WTC11 (cell line): ENCODE data around the gene CCDC71L.
"Not testable (repeated sequence)": the region's sequence is repeated elsewhere in the genome, so short reads cannot be mapped to it uniquely, and the experiment has no call there.

Source experiments
- CREB1 ChIP-seq: sonication (generic); formaldehyde crosslinking; IDR thresholded peaks from 2 replicates; pipeline ENCODE4 v1.8.0; 2023; ENCODE audit warnings: mild to moderate bottlenecking, missing genetic modification reagents
- NFYB ChIP-seq: sonication (generic); formaldehyde crosslinking; conservative IDR thresholded peaks from 2 replicates; pipeline ENCODE4 v1.8.0; 2022; ENCODE audit warnings: low read depth, missing genetic modification reagents
- NR2C2 ChIP-seq: sonication (generic); formaldehyde crosslinking; IDR thresholded peaks from 2 replicates; pipeline ENCODE4 v1.8.0; 2022; ENCODE audit warnings: mild to moderate bottlenecking, missing genetic modification reagents
- ZNF671 ChIP-seq: fragments of 250-450 bp; sonication (Bioruptor Pico); IDR thresholded peaks from 2 replicates; pipeline ENCODE4 v1.8.0; 2021; ENCODE audit warnings: mild to moderate bottlenecking
- TF ChIP-seq, protein P1 (sequence below): fragments of 200-600 bp; IDR thresholded peaks from 2 replicates; pipeline ENCODE4 v1.8.0; 2022; ENCODE audit warnings: antibody characterized with exemption
- TF ChIP-seq, protein P2 (sequence below): sonication (generic); formaldehyde crosslinking; conservative IDR thresholded peaks from 2 replicates; pipeline ENCODE4 v1.8.1; 2023; ENCODE audit warnings: mild to moderate bottlenecking, low read depth, missing genetic modification reagents, moderate library complexity
- TF ChIP-seq, protein P3 (sequence below): sonication (generic); formaldehyde crosslinking; IDR thresholded peaks from 2 replicates; pipeline ENCODE4 v1.8.0; 2022; ENCODE audit warnings: mild to moderate bottlenecking, missing genetic modification reagents
- TF ChIP-seq, protein P4 (sequence below): sonication (generic); formaldehyde crosslinking; IDR thresholded peaks from 2 replicates; pipeline ENCODE4 v1.8.1; 2023; ENCODE audit warnings: mild to moderate bottlenecking, missing genetic modification reagents, moderate library complexity

DNA sequence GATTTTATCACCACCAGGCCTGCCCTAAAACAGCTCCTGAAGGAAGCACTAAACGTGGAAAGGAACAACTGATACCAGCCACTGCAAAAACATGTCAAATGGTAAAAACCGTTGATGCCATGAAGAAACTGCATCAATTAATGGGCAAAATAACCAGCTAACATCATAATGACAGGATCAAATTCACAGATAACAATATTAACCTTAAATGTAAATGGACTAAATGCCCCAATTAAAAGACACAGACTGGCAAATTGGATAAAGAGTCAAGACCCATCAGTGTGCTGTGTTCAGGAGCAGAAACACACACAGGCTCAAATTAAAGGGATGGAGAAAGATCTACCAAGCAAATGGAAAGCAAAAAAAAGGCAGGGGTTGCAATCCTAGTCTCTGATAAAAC is 12.7 kb upstream of the CCDC71L start:
- TF ChIP-seq NR2C2, ZNF671, NFYB, CREB1 (CRISPR knock-in tag): not testable (repeated sequence)
- TF ChIP-seq, protein P1, sequence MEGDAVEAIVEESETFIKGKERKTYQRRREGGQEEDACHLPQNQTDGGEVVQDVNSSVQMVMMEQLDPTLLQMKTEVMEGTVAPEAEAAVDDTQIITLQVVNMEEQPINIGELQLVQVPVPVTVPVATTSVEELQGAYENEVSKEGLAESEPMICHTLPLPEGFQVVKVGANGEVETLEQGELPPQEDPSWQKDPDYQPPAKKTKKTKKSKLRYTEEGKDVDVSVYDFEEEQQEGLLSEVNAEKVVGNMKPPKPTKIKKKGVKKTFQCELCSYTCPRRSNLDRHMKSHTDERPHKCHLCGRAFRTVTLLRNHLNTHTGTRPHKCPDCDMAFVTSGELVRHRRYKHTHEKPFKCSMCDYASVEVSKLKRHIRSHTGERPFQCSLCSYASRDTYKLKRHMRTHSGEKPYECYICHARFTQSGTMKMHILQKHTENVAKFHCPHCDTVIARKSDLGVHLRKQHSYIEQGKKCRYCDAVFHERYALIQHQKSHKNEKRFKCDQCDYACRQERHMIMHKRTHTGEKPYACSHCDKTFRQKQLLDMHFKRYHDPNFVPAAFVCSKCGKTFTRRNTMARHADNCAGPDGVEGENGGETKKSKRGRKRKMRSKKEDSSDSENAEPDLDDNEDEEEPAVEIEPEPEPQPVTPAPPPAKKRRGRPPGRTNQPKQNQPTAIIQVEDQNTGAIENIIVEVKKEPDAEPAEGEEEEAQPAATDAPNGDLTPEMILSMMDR: not testable (repeated sequence)
- TF ChIP-seq, protein P2, sequence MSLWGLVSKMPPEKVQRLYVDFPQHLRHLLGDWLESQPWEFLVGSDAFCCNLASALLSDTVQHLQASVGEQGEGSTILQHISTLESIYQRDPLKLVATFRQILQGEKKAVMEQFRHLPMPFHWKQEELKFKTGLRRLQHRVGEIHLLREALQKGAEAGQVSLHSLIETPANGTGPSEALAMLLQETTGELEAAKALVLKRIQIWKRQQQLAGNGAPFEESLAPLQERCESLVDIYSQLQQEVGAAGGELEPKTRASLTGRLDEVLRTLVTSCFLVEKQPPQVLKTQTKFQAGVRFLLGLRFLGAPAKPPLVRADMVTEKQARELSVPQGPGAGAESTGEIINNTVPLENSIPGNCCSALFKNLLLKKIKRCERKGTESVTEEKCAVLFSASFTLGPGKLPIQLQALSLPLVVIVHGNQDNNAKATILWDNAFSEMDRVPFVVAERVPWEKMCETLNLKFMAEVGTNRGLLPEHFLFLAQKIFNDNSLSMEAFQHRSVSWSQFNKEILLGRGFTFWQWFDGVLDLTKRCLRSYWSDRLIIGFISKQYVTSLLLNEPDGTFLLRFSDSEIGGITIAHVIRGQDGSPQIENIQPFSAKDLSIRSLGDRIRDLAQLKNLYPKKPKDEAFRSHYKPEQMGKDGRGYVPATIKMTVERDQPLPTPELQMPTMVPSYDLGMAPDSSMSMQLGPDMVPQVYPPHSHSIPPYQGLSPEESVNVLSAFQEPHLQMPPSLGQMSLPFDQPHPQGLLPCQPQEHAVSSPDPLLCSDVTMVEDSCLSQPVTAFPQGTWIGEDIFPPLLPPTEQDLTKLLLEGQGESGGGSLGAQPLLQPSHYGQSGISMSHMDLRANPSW (CRISPR knock-in tag): not testable (repeated sequence)
- TF ChIP-seq, protein P3, sequence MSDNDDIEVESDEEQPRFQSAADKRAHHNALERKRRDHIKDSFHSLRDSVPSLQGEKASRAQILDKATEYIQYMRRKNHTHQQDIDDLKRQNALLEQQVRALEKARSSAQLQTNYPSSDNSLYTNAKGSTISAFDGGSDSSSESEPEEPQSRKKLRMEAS (CRISPR knock-in tag): not testable (repeated sequence)
- TF ChIP-seq, protein P4, sequence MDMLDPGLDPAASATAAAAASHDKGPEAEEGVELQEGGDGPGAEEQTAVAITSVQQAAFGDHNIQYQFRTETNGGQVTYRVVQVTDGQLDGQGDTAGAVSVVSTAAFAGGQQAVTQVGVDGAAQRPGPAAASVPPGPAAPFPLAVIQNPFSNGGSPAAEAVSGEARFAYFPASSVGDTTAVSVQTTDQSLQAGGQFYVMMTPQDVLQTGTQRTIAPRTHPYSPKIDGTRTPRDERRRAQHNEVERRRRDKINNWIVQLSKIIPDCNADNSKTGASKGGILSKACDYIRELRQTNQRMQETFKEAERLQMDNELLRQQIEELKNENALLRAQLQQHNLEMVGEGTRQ (CRISPR knock-in tag): not testable (repeated sequence)
